GM19240 (cell line): Measurements from ENCODE around the gene CBFB.
"Not testable (repeated sequence)": the region's sequence is repeated elsewhere in the genome, so short reads cannot be mapped to it uniquely, and the experiment has no call there.

Experiments
- DNase-seq: peaks from one replicate; pipeline ENCODE4 v3.0.0; 2011; ENCODE audit warnings: low spot score; ENCODE audit not compliant: insufficient read length

The CBFB gene

DNA sequence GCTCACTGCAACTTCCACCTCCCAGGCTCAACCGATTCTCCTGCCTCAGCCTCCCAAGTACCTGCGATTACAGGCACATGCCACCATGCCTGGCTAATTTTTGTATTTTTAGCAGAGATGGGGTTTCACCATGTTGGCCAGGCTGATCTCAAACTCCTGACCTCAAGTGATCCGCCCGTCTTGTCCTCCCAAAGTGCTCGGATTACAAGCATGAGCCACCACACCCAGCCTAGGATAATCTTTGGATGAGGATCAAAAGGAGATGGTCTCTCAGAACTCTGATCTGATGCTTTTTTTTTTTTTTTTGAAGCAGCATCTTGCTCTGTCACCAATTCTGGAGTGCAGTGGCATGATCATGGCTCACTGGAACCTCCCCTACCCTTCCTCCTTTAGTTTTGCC is 93.8 kb downstream of the CBFB start:
- not testable (repeated sequence) for DNase-seq

DNA sequence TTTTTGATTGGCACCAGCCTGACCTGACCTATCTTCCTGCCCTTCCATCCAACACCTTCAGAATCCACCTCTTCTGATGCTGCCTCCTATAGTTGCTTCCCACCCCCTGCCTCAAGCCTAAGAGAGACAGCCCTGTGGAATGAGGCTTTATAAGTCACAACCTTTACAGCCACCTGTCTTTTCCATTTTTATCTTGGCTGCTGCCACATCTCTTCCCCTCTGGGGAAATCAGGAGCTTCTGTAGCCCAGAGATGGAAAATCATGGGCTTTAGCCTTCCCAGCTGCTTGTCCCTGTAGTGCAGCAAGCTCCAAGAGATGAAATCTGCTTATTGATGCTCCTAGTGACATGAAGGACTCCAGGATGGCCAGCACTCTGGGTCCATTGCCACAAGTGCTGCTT is 99.5 kb downstream of the CBFB start:
- DNase-seq = no peak

DNA sequence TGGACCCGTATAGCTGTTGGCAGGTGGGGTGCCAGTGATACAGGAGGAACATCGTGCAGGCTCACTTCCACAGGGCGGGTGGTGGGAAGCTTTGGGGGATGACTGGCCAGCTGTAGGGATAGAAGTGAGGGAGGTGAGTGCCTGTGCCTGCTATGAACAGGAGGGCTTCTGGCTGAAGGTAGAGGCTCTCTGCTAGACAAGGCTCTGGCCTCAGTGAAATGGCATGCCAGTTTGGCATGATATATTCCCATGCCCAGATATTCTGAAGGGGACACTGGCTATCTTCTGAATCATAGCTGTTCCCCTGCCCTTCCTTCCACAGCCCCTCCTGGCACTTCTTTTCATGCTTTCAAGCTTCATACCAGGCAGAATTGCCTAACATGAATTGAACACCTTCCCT is 99.9 kb downstream of the CBFB start:
- DNase-seq = no peak

DNA sequence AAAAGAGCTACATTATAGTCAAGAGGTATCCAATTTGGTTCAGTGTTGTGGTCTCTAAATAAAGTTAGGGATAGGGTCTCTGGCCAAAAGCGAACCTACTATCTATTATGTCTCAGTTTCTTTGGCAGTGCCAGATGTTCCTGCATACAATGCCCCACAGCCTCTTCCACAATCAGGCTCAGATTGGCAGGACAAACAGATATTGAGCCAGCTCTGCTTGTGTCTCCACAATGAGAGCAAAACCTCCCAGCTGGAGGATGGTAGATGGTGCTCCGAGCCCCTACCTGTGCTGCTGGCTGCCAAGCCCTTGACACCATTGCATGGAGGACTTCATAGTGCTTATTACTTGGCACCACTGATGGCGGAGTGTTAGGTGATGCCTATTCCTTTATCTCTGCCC is 100.5 kb downstream of the CBFB start:
- no peak for DNase-seq

DNA sequence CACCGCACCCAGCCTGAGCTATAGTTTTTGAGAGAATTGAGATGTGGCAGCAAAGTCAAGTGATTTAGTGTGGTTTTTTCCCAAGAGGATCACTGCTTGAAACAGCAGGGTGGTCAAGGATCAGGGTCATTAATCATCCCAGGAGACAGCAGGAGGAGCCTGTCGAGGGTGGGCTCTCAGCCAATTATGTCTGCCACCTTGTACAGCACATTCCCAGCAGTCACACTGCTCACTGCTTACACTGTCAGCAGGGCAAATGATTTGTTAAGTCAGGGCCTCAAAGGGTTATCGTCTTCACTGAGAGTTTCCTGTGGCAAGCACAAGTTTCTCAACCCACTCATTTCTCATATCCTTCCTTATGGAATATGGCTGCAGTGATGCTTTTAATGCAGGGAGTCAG is 108.7 kb downstream of the CBFB start:
- no peak for DNase-seq

DNA sequence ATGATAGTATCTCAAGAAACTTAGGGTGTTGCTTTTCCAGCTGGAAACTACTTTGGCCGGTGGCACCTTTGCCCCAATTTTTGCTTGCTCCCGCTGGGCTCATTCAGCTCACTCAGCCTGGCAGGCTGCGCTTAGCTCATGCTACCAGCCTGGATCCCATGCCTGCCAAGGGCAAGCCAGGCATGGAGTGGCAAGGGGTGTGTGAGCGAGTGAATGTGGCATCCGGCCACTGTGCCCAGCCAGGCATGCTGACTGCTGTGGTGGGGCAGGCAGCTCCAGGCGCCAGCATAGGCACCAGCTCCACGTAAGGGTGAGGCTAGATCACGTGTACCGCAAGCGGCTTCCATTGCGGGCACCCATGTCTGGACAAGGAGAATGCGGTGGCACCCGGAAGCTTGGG is 112.4 kb downstream of the CBFB start:
- DNase-seq = no peak

DNA sequence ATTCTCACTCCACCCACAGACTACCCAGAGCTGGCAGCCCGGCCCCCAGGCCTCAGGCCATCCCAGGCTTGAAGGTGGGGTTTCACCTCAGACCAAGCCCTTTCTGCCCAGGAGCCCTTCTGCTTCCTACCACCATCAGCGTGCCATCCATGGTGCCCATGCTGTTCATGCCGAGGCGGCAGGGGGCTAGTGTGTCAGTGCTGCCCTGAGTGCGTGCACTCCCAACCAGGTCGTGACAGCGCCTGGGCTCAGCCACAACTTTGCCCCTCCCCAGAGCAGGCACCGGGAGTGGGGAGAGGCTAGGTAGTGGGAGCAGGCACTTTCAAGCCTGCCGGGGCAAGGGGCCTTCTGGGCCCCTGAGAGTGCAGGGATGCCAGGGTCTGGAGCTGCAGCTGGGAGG is 113.4 kb downstream of the CBFB start:
- no peak for DNase-seq

DNA sequence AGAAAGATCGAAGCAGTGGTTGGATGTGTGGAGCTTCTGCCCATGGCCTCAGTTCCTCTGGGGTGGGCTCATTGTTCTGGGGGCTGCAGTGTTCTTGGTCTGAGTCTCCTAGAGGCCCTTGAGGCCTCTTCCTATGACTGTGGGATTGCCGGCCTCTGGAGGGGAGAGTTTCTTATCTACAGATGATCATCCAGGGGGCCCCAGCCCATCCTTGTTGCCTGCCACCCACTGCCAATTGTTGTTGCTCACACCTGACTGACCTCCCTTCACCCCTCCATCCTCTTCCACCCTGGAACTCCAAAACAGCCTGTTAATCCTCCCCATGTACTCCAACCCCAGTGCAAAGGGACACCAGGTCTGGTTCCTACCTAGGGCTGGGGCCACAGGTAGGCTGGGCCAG is 116.0 kb downstream of the CBFB start:
- DNase-seq = no peak

DNA sequence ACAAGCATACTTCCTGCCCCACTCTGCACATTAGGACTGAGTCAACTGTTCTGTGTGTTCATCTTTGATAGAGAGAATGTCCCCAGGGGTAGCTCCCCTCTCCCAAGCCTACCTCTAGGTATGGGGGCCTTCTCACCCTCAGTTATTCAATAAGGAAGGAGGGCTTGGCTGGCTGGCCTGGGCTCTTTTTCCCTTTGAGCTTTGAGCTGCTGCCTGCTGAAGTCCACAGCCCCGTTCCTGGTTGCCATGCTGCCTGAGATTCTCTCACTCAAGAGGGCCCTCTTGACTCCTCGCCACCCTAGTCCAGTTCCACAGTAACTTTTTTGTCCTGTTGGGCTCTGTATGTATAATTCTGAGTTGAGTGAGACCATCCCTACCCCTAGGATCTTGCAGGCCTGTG is 116.8 kb downstream of the CBFB start:
- DNase-seq = no peak

DNA sequence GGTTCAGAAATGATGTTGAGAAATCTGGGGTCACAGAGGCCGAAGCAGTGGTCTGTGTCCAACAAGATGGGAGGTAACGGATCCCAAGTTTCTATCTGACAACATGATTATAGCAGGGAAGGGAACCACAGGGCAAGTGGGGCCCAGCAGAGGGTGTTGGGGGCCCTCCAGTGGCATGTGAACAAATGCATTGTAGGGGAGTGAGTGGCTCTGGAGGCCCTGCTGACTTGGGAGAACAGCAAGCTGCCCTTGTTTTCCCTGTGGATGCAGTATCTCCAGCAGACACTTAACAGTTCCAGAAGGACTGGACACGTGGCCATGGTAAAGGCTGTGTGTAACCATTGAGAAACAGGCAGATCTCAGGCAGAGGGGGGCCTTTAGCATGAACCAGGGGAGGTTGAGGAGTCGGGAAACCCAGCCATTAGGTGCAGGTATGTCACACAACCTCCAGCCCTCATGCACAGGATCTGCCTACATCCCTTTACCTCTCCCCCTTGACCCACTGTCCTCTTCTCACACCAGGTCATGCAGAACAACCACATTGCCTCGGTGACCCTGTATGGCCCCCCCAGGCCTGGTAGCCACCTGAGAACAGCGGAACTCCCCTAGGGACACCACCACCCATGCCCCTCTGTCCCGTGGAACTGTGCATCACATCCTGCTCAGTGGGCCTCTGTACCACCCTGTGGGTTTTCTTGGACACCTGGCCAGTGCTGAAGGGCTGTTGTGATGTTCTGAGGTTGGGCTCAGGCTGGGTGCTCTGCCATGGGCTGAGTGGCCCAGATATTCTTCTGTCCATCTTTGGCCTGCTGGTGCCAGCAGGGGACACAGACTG is 117.8 kb downstream of the CBFB start:
- no peak for DNase-seq

DNA sequence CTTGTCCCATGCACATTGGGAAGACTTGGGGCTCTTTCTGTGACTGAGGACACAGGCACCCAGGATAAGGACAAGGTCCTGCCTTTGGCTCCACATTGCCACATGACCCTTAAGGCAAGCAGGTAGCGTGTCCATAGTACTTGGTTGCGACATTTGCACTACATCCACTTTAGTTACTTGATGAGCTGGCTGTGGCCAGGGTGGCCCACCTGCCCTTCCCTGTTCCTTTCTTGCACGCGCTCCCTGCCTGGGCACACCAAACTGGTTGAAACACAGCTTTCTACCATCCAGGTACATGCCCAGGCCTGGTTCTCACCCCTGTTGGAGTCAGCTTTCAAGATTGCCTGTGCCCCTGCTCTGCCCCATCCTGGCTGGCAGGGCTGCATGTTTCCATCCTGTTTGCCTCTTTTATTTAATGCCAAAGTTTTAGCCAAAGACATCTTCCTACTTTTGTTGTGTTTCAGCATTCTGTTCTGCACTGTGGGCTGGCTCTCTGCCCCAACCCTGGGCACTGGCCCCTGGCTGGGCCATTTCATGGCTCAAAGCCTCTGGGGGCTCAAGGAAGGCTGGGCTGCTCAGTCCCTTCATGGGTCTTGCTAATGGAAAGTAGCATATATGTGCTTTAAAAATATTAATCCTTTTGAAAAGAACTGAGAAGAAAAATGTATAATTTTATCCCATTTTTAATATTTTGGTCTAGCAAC is 118.6 kb downstream of the CBFB start:
- no peak for DNase-seq

DNA sequence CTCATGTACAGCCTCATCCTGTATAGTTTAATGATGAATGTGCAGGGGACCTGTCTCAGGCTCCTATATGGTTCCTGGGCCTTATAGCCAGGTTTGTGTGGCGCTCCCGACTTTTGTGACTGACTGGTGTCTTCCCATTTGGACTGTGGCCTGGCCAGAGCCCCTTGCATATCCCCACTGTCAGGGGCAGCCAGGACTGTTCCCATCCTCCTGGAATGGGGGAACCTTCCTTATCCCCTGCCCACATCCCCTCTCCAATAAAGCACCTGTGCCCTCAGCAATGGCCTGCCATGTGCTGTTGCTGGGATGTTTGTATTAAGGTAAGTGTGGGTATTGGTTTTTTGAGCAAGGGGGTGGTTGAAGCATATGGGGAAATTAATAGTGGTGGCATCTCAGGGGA is 119.3 kb downstream of the CBFB start:
- DNase-seq = no peak

DNA sequence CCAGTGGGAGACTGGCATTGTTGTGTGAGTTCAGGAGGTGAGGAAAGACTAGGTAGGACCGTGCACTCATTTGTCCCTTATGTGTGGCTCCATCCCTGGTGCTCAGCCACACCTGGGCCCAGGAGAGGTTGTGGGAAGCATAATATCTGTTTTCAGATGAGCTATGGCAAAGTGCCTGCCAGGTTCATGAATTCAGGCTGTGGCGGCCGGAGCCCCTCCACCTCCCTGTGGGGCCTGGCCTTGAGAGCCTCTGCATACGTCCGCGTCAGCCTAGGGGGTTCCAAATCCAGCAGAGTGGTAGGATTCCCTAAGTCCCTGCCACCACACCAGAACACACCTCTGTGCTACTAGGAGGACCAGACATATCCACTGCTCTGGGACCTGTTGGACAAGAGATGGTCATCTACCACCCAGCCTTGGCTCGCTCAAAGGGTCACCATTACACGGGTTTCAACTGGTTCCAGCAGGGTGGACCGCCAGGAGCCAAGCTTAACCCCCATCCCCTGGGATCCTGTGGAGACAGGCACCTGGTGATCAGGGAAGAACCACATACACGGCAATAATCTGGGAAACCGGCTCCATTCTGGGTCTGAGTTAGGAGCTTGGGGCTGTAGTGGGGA is 119.8 kb downstream of the CBFB start:
- DNase-seq = no peak

DNA sequence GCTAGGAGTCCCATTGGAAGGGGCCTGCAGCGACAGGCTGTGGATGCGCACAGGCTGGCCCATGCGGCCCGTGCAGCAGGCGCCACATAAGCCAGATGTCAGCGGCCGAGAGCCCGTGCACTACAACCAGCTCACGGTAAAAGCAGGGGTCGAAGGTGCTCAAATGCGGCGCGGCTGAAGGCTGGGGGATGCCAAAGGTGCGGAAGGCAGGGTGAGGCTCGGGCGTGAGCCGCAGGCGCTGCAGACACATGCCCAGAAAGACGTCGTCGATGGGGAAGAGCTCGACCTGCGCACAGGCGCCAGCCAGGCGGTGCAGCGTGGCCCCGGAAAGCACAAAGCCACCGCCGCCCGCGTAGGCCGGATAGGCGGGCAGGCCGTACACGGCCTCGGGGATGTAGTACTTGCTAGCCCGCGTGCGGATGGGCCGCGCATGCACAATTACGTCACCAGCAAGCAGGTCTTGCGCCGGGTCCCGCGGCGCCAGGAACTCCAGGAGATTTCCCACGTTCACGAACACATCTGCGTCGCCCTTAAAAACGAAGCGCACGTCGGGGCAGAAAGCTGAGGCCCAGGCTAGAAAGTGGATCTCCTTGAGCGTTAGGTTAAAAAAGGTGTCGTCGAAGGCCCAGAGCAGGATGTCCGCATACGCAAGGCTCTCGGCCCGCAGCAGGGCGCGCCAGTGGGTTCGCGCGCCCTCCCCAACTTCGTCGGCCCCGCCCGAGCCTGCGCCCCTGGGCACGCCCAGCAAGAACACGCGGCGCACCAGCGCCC is 120.5 kb downstream of the CBFB start:
- no peak for DNase-seq

DNA sequence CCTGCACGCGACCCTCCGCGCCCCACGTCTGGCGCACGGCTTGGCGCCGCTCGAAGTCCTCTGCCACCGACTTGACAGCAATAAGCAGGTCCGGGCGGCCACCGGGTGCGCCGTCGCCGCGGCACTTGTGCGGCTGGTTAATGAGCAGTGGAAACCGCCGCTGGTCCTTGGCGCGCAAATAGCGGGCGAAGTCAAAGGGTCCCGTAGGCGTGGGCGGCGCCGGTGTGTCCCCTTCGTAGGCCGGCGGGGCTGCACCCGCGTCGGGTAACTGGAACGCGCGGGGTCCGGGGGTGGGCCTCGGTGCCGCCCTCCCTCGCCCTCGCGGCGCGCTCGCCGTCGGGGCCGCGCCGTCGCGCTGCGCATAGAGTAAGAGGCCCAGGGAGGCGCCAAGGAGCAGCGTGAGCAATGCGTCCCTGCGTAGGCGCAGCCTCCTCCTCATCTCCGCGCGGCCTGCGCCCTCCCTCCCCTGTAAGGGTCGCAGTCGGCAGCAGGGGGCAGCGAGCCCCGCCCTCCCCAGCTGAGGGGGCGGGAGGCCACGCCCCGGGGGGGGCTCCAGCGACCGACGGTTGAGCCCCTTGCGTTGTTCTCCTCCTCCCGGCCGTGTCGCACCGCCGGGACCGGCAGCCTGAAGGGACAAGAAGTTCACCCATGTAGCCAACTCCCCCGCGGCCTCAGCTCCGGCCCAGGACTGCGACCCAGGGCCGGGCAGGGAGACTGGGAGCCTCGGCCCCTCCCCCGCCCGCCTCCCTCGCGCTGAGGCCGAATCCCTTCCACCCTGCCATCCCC is 121.3 kb downstream of the CBFB start:
- no peak for DNase-seq
